ENCODE data around the gene NTRK2.

NTRK2 gene

GRCh38 chr9:84686068-84686467 is 16.5 kb downstream of the NTRK2 start:
- DNase-seq = no peak

- no peak for DNase-seq
Measured at GRCh38 chr9:84688956-84689355, 19.4 kb downstream of the NTRK2 start.

DNA sequence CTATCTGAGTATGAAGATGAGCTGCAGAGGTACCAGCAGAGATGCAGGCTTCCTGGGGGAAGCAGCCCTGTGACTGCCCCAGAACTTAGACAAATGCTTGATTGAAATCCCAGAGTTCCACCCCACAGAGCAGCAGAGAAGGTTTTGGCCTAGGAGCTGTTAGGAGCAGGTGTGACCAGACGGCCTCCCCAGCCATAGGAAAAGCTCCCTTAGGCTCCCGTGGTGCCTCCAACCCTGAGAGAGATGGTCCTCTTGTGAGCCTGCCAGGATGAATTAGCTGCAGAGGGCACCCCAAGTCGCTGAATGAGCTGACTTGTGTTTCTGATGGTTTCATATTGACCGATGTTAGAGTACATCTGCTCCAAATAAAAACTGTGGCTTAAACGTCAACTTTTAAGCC is 22.1 kb downstream of the NTRK2 start:
- no peak for DNase-seq

- DNase-seq = no peak
Measured at GRCh38 chr9:84694248-84694647, 24.7 kb downstream of the NTRK2 start.

- DNase-seq = no peak
Measured at GRCh38 chr9:84697042-84697441, 27.5 kb downstream of the NTRK2 start.

- DNase-seq = peak; percentile 37
Measured at GRCh38 chr9:84697509-84698114, 28.1 kb downstream of the NTRK2 start.

GRCh38 chr9:84698323-84698722 is 28.8 kb downstream of the NTRK2 start:
- DNase-seq = no peak

- DNase-seq = no peak
Measured at GRCh38 chr9:84699984-84700383, 30.5 kb downstream of the NTRK2 start.

- DNase-seq = no peak
Measured at GRCh38 chr9:84701801-84702200, 32.3 kb downstream of the NTRK2 start.

DNA sequence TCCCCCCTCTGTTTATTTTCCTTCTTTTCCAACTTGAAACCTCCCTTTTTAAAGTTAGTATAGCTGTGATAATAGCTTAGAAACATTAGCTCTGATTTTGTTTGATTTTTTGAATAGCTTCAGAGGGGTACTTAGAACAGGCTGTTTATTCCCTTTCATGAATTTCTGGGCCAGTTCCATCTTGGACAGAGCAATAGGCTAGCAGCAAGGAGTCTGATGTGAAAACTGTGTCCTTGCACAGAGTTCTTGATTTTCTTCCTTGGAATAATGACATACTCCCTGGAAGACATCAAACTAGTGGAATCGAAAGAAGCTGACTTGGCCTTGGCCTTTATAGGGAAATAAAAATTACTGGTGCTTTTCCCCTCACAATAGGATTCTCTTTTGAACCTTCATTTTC is 32.9 kb downstream of the NTRK2 start:
- DNase-seq = no peak

- DNase-seq = no peak
Measured at GRCh38 chr9:84703793-84704192, 34.3 kb downstream of the NTRK2 start.

DNA sequence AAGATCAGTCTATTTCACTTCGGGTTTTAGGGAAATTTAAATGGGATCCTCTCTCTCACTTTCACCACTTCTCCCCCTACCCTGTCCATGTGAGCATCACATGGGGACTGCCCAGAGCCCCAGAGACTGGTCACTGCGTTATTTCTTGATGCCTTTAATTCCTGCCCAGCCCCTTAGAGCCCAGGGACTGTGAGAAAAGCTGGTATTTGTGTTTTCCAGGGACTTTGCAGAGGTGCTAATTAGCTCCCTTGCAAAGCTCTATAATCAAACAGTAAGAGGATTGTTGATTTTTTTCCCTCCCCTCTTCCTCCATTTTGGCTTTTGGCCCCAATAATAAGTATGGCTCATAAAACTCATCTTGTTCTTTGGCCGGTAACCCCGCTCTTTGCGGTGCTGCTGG is 35.6 kb downstream of the NTRK2 start:
- DNase-seq = no peak

DNA sequence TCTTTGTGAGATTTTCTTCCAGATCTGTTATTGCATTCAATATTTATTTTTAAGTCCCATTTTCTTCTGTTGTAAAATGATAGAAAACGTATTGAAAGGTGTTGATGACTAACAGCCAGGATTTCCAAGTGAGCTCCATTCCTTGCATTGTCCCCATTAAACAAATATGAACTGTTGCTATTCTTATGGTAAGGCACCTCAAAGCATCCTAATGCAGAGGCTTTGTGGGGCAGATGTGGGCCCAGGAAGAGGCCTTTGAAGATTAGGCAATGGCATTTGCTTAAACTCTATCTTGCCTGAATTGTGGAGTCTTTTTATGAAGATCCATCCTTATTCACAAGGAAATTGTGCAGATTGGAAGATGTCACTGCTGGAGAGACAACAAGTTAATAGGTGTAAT is 38.9 kb downstream of the NTRK2 start:
- DNase-seq = no peak

DNA sequence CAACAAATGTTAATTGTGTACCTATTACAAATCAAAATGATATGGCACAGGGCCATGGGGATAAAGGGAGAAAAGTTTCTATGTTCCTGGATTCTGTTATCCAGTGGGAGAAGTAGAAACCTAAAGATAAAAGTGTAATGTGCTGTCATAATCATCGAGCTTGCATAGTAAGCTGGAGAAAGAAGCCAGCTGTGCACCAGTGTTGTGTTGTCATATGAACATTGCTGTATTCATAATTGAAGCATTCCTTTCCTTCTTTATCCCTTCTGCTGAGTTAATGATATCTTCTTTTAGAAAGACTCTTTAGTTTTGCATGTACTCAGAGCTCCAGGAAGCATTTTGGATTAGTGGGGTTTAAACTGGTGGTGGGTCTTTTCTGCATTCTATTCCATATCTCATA is 39.5 kb downstream of the NTRK2 start:
- DNase-seq = no peak

GRCh38 chr9:84710701-84711397 is 41.3 kb downstream of the NTRK2 start:
- DNase-seq = no peak

GRCh38 chr9:84711398-84711777 is 41.9 kb downstream of the NTRK2 start:
- no peak for DNase-seq

DNA sequence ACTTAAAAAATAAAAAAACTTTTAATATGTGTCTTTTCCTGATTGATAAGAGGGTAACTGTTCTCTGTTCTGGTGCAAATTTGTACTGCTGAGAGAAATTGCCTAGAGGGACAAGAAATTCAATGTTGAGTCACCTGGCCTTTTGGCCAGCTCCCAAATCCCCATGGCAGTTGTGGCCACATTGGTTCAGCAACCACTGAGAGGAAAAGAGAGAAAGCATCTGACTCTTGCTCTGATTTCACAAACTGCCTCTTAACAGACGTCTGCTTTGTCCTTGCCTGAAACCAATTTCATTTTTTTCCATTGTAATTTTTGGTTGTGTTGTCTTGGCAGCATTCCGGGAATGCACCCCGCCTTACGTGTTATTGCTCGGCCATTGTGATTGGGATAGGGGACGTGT is 42.4 kb downstream of the NTRK2 start:
- DNase-seq = no peak

- no peak for DNase-seq
Measured at GRCh38 chr9:84716217-84716616, 46.7 kb downstream of the NTRK2 start.

GRCh38 chr9:84718476-84718875 is 48.9 kb downstream of the NTRK2 start:
- no peak for DNase-seq

DNA sequence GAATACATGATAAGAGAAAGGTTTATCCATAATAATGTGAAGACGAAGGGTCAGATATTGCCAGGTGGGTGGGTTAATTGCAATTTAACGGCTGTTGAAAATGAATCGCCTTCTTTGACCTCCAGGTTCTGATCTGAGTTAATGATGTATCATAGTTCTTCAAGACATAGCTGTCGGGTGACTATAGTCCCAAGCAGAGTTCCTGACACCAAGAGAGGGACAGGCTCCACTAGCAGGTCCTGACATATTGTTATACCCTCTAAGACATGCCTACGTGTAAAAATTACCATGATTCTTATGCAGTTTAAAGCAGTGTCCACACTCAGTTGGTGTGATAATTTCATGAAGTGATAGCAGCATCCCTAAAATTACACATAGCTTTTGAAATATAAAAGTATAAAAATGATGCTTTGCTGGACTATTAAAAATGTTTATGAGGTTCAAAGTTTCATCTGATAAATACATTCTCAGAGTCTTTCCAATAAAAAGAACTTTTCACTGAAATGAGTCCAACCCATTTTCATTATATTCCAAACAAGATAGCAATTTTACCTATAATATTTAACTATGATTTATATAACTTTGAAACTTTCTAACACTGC is 53.0 kb downstream of the NTRK2 start:
- DNase-seq = no peak

DNA sequence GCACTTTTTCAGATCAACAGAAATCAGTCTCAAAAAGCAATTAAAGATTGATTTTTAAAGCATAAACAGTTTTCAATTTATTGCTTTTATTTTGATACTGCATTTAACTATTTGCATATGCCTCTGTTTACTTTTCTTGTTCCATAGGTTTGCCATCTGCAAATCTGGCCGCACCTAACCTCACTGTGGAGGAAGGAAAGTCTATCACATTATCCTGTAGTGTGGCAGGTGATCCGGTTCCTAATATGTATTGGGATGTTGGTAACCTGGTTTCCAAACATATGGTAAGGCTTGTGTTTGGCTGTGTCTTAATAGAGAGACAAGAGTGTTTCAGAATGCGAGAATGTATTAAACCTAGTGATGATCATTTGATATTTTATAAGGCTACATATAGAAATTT is 53.9 kb downstream of the NTRK2 start:
- no peak for DNase-seq

- DNase-seq = no peak
Measured at GRCh38 chr9:84731696-84732095, 62.2 kb downstream of the NTRK2 start.

GRCh38 chr9:84736081-84736480 is 66.6 kb downstream of the NTRK2 start:
- DNase-seq = no peak

- DNase-seq = no peak
Measured at GRCh38 chr9:84736536-84736935, 67.0 kb downstream of the NTRK2 start.

DNA sequence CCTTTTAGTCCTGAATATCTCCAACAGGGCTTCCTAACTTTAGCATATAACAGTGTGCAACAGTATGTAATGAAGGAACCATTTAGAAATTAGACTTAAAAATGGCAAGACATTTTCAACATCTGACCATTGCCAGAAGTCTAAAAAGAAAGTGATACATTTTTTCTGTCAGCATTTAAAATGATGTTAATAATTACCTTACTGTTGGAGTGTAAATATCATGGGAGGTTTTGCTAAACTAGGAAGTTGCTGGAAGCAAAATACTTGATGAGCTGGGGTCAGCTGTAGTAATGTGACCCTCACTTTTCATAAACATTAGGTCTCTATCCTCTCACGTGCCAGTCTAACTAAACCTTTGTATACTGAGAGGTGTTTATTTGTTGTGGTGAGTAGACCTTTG is 68.8 kb downstream of the NTRK2 start:
- no peak for DNase-seq
